DND-41 (cell line): ENCODE measurements around the gene RNF149.

ENCODE experiments used
- CTCF ChIP-seq: IDR thresholded peaks from 2 replicates; pipeline ENCODE4 v1.5.1; 2012; ENCODE audit warnings: borderline replicate concordance, low read length, moderate library complexity, mild to moderate bottlenecking; ENCODE audit not compliant: poor library complexity, severe bottlenecking; ENCODE audit errors: extremely low read depth
- EZH2 ChIP-seq: IDR thresholded peaks from 3 replicates; pipeline ENCODE4 v1.6.1; 2012; ENCODE audit warnings: borderline replicate concordance, low read depth, mild to moderate bottlenecking, moderate library complexity, low read length, inconsistent platforms; ENCODE audit not compliant: severe bottlenecking

GRCh38 chr2:101232770-101233169 is 75.7 kb downstream of the RNF149 start:
- TF ChIP-seq CTCF (no peak), EZH2 (no peak)
